OCI-LY1 (cell line): Measurements from ENCODE around the gene SERPINI1.

Experiments used
- EZH2 ChIP-seq: fragments of 200-600 bp; sonication (generic), shearing (Covaris generic); IDR thresholded peaks from 2 replicates; pipeline ENCODE4 v1.8.0; 2017; ENCODE audit warnings: borderline replicate concordance, mixed run types, mild to moderate bottlenecking, antibody characterized with exemption, low read length, moderate library complexity, mixed read lengths
- TF ChIP-seq, protein P1 (sequence below): fragments of 200-600 bp; sonication (generic), shearing (Covaris generic); IDR thresholded peaks from 2 replicates; pipeline ENCODE4 v1.5.1; 2017; ENCODE audit warnings: mild to moderate bottlenecking, antibody characterized with exemption, low read length, moderate library complexity, mixed read lengths

DNA sequence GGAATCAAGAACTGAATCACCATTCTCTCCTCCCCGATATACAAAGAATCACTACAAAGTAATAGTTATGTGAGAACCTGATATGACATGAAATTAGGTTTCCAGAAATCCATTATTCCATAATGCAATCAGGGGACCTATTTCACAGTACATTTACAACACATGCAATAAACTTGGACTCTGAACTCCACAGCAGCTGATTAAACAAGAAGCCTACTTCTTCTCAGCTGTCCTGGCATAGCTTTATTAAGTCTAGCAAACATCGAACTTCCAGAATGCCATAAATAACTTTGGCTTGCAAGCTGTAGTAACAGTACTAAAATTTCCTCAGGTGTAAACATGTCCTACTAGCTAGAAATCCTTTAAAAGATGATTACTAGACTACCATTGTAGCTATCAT is 18.6 kb upstream of the SERPINI1 start:
- TF ChIP-seq, protein P1, sequence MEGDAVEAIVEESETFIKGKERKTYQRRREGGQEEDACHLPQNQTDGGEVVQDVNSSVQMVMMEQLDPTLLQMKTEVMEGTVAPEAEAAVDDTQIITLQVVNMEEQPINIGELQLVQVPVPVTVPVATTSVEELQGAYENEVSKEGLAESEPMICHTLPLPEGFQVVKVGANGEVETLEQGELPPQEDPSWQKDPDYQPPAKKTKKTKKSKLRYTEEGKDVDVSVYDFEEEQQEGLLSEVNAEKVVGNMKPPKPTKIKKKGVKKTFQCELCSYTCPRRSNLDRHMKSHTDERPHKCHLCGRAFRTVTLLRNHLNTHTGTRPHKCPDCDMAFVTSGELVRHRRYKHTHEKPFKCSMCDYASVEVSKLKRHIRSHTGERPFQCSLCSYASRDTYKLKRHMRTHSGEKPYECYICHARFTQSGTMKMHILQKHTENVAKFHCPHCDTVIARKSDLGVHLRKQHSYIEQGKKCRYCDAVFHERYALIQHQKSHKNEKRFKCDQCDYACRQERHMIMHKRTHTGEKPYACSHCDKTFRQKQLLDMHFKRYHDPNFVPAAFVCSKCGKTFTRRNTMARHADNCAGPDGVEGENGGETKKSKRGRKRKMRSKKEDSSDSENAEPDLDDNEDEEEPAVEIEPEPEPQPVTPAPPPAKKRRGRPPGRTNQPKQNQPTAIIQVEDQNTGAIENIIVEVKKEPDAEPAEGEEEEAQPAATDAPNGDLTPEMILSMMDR: no peak
- no peak for TF ChIP-seq EZH2
